GM18526 (cell line): ENCODE data around the gene NBEA.

Experiments used
- POLR2A ChIP-seq: IDR thresholded peaks from 3 replicates; pipeline ENCODE4 v1.6.1; 2011; ENCODE audit not compliant: insufficient read length; ENCODE audit errors: extremely low read depth

The NBEA gene

DNA sequence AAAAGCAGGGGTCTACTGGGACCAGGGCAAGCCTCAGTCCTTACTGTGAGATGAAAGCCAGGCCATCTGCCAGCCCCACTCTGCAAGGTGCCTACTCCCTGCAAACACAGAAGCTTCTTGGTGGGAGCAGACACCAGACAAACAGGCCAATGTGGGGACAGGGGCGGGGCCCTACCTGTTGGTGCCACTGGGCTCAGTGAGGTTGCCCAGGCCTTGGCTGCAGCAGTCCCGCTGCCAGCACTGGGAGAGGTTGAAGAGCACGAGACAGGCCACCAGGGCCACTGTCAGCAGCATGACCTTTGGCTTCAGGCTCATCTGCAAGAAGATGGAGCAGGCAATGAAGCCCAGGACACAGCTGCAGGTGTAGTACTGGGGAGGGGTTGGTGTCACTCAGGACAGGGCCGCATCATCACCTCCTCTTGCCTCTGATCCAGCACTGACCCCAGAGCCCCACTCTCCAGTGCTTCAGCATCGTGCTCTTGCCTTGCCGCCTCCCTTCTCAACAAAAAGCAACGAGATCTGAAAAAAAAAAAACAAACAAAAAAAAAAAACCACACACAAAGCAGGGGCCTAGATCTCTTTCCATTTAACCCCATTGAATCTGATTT lies 72.6 kb downstream of the NBEA start:
- TF ChIP-seq POLR2A = no peak

DNA sequence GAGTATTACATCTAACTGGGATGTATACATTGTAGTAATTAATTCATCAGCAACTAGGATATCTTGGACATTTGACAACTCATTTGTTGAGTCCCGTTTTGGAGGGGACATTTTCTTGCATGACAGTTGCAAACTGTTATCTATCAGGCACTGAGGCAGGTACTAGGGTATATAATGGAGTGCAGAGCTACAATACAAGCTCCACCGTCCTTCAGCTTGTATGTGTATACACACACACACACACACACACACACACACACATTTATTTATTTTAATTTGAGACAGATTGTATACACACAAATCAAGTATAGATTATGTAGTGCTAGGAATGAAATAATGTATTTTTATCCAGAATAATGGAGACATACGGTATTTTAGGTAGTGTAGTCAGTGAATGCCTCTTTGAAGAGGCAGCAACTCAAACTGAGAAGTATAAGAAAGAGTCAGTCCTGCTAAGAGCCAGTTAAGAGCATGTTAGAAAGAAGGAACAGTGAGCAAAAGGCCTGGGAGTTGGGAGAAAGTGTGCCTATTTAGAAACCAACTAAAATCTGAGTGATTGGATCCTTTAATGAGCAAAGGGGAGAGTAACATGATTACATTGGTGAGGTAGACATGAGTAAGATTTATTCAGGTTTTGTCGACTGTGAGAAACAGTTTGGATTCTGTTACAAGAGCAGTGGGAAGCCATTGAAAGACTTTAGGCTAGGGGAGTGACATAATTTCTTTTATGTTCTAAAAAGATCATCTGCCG lies 74.5 kb downstream of the NBEA start:
- no peak for TF ChIP-seq POLR2A

DNA sequence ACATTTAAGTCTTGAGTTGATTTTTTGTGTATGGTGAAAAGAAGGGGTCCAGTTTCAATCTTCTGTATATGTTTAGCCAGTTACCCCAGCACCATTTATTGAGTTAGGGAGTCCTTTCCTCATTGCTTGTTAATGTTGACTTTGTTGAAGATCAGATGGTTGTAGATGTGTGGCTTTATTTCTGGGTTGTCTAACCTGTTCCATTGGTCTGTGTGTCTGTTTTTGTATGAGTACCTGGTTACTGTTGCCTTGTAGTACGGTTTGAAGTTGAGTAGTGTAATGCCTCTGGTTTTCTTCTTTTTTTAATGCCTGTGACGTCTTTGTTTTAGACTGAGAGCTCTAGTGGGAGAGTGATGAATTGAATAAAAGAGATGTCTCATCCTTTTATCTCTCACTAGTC lies 83.2 kb downstream of the NBEA start:
- no peak for TF ChIP-seq POLR2A

DNA sequence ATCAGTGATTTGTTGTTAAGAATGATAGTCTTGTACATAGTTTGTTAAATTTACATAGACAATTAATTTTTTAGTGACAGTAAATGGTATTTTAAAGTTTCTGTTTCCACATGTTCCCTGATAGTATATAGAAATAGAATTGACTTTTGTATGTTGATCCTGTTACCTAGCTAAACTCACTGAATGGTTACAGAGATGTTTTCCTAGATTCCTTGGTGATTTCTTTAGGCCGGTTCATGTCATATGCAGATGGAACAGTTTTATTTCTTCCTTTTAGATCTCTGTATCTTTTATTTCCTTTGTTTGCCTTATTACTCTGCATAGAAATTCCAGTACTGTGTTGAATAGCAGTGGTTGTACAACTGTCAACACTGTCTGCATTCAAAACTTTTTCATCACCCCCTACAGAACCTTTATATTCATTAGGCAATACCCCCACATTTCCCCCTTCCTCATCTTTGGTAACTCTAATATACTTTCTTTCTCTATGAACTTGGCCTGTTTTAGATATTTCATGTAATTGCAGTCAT lies 86.3 kb downstream of the NBEA start:
- no peak for TF ChIP-seq POLR2A

DNA sequence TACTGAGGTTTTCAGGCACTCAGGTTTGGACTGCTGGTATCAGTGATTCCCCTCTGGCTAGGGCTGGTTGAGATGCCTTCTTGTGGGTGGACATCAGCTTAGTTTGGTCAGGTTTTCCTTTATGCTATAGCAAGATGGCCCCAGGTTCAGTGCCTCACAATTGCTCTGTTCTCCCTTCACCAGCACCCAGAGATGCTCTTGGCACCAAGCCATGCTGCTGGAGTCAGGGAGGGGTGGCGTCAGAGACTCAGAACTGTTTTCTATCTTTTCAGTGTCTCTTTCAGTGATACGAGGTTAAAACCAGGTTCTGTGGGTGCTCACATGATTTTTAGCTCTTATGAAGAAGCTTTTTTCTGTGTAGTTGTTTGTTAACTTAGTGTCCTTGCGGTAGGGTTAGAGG lies 96.9 kb downstream of the NBEA start:
- TF ChIP-seq POLR2A = no peak

DNA sequence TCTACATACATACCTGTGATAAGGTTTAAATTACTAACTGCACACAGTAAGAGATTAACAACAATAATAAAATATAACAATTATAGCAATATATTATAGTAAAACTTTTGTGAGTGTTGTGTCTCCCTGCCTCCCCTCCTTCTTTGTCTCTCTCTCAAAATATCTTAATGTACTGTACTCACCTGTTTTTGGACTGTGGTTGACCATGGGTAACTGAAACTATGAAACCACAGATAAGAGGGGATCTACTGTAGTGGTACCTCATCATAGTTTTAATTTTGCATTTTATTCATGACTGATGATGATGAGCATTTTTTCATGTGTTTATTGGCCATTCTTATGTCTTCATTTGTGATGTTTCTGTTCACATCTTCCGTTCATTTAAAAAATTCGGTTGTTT lies 104.5 kb downstream of the NBEA start:
- TF ChIP-seq POLR2A = no peak

DNA sequence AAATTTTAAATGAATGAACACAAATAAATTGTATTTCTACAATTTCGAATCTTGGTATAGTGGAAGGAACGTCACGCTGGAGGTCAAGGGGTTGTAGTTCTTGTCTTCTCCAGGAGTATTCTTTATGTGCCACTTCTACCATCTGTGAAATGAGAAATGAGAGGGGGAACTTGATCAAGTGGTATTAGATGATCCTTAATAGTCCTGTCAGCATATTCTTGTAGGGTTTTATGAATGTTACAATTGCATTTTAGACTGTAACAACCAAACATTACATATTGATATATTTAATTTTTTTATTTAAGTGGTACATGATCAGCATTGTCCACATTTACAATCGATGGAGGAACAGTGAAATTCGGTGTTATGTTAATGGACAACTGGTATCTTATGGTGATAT lies 113.6 kb downstream of the NBEA start:
- TF ChIP-seq POLR2A = no peak

DNA sequence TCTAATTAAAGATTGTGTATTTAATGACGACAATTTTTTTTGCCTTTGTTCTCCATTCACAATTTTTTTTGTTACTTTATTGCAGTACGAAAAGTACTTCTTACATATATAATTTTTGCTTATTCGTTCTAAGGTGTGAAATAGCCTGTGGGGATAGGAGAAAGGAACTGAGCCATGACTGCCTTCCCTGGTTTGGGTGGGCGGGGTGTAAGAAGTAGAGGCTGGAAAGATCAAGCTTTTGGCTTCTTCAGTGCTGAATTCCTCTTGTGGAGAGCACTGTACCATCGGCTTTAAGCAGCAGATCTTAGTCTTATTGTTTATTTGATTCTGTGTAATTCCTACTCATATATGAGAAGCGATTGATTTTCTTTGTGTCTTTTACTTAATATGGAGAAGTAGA lies 115.8 kb downstream of the NBEA start:
- TF ChIP-seq POLR2A = no peak

DNA sequence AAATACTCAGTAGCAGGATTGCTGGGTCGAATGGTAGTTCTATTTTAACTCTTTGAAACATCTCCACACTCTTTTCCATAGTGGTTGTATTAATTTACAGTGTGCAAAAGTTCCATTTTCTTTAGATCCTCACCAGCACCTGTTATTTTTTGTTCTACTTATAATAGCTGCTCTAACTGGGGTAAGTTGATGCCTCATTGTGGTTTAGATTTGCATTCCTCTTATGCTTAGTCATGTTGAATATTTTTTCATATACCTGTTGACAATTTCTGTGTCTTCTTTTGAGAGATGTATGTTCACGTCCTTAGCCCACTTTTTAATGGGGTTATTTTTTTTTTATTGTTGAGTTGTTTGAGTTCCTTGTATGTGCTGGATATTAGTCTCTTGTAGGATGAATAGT lies 144.6 kb downstream of the NBEA start:
- no peak for TF ChIP-seq POLR2A

DNA sequence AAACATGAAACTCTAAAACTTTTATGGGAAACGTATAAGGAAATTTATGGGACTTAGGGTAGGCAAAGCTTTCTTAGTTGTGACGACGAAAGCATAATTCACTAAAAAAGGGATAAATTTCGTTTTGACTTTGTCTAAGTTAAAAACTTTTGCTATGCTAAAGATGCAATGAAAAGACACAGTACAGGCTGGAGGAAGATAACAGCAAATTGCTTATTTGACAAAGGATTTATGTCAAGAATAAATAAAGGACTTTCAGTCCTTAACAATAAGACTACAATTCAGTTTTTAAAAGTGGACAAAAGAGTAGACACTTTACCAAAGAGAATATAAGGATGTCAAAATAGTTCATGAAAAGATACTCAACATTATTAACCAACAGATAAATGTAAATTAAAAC lies 150.2 kb downstream of the NBEA start:
- no peak for TF ChIP-seq POLR2A

DNA sequence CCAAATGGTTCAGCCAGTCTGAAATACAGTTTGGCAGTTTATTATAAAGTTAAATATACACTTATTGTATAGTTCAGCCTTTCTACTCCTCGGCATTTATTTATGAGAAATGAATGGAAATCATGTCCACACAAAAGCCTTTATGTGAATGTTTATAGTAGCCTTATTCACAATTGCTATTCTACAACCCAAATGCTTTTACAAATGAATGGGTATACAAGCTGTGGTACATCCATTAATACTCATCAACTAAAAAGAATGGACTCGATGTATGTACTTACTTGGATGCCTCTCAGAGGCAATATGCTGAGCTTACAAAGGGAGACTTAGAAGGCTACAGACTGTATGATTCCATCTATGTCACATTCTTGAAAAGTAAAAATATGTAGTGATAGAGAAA lies 150.7 kb downstream of the NBEA start:
- TF ChIP-seq POLR2A = no peak

DNA sequence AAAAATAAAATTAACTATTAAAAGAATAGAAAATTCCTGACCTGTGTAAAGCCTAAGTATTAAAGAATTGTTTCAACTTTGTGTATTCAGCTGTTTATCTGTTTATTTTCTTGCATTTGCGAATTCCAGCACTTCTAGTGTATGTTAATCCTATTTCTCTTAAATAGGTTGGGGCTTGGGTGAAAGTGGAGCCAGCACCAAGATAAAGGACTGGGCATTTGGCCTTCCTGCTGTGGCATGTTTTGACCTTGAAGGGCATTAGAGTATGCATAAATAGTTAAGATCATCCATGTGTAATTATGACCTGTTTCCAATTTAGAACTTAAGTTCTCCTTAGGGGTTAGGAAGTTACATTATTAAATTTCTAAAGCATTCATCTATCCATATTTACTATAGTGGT lies 151.3 kb downstream of the NBEA start:
- TF ChIP-seq POLR2A = no peak

DNA sequence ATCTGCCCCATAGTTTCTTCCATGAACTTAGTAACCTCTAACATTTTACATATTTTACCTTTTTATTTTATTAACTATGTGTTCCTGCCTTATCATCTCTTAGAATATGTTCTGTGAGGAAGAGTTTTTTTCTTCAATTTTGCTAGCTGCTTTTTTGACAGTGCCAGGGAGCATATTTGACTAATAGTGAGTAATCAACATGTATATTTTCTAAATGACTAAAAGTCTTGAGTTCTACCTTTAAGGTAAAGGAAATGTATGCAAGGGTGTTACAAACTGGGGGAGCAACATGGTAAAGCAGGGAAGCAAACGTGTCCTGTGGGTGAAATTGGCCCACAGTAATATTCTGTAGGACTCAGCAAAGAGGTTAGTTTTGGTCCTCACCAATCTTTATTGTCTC lies 165.5 kb downstream of the NBEA start:
- no peak for TF ChIP-seq POLR2A

DNA sequence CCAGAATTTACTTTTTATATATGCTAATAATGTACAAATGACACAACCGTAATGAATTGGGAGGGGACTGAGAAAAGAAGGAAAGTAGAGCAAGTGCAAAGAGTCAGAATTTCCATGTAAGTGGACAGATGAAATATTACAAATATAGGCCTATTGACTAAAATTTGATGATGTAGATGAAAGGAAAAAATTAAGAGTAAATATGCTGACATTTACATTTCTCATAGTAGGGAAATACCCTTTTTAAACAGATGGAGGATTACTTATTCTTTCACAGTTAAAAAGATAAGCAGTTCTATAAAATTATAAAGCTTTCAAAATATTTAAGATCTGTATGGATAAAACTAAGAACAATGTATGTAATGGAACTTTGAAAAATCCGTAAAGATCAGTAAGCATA lies 185.4 kb downstream of the NBEA start:
- no peak for TF ChIP-seq POLR2A

DNA sequence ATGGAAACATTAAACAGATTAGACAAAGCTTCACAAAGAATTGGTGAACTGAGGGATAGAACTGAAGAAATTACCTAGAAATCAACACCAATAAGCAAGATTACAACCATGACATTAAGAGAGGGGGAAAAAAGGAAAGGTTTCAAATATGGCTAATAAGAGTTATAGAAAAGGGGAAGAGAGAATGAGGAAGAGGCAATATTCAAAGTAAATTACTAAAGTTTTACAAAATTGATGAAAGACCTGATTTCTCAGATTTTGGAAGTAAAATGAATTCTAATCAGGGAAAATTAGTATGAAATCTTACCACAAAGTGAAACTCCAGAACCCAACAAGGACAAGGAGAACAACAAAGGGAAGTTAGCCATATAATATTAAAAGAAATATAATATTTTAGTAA lies 187.4 kb downstream of the NBEA start:
- no peak for TF ChIP-seq POLR2A

DNA sequence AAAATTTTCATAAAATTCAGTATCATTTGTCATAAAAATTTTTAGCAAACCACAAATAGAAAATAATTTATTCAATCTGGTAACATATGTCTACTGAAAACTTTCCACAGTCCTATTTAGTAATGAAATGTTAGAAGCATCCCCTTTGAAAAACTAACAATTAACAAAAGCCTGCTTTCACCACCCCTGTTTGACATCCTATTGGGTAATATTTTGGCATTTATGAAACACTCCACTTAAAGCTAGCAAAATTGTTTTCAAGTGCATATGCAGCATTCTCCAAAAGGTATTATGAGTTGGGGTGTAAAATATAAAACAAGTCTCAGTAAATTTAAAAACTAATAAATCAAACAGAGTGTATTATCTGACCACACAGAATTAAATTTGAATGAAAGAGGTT lies 189.4 kb downstream of the NBEA start:
- no peak for TF ChIP-seq POLR2A

DNA sequence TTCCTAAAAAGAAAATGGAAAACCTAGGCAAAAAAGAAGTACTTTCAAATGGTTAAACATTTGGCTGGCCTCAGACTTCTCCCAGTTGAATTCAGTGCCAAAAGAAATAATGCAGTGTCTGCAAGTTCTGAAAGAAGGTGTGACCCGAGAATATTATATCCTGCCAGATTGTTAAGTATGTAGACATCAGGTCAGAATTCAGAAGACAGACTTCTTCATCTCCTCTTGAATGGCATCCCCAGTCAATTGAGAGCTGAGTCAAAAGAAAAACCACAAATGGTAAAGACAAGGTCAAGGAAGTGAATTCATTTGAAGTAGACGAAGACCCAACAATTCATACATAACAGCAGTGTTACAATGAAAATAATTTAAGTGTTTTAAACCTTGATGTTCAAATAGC lies 194.5 kb downstream of the NBEA start:
- TF ChIP-seq POLR2A = no peak
